Upper lobe of left lung (tissue), 6 donors: Measurements from ENCODE around the gene MCUB. TPM values are rescaled to one million over a fixed set of nuclear protein-coding genes. Genes with fewer than 3 reads are reported as not detected.

Experiments
- ATAC-seq, 2 donors: fragments of 200-7000 bp; cut with Tn5 transposase; one replicate each; pipeline ENCODE4 v1.9.1; 2022; ENCODE audit warnings: mild to moderate bottlenecking in 2 of 2, moderate library complexity in 2 of 2; ENCODE audit not compliant: low FRiP score in 2 of 2
- DNase-seq, 2 donors: peaks; one replicate each; pipeline ENCODE4 v3.0.0-alpha.2; 2019 to 2020
- H3K27ac ChIP-seq, 4 donors: fragments of 200-600 bp; sonication (generic); one replicate each; pipeline ENCODE4 v1.5.1; 2016 to 2019
- H3K27me3 ChIP-seq, 4 donors: fragments of 200-600 bp; sonication (generic); one replicate each; pipeline ENCODE4 v1.5.1; 2017 to 2019
- H3K36me3 ChIP-seq, 4 donors: fragments of 200-600 bp; sonication (generic); one replicate each; pipeline ENCODE4 v1.5.1; 2016 to 2019
- H3K4me1 ChIP-seq, 4 donors: fragments of 200-600 bp; sonication (generic); one replicate each; pipeline ENCODE4 v1.5.1; 2018 to 2019
- H3K4me3 ChIP-seq, 4 donors: fragments of 200-600 bp; sonication (generic); one replicate each; pipeline ENCODE4 v1.5.1; 2017 to 2019; ENCODE audit warnings: mild to moderate bottlenecking in 2 of 4, moderate library complexity in 1 of 4
- H3K9me3 ChIP-seq, 4 donors: fragments of 200-600 bp; sonication (generic); one replicate each; pipeline ENCODE4 v1.5.1; 2018 to 2019
- EP300 ChIP-seq, 4 donors: sonication (generic); formaldehyde crosslinking; IDR thresholded peaks; one replicate each; pipeline ENCODE4 v1.5.1; 2017; ENCODE audit warnings: antibody characterized with exemption in 4 of 4, control low read depth in 2 of 4
- POLR2A ChIP-seq, 4 donors: fragments of 450-650 bp; IDR thresholded peaks; one replicate each; pipeline ENCODE4 v1.5.1; 2016 to 2017; ENCODE audit warnings: antibody characterized with exemption in 4 of 4, mild to moderate bottlenecking in 2 of 4
- POLR2AphosphoS5 ChIP-seq, 2 donors: sonication (generic); formaldehyde crosslinking; IDR thresholded peaks; one replicate each; pipeline ENCODE4 v1.5.1; 2017; ENCODE audit warnings: antibody characterized with exemption in 2 of 2
- WGBS, 2 donors: methylation state at CpG; one replicate each; pipeline ENCODE4 v1.1.5; 2017 to 2018; 5-methylcytosine and 5-hydroxymethylcytosine counted together
- total RNA-seq, 6 donors: library from RNA; depleted of rRNA in 4 of 6; stranded (reverse); fragments of >200 nt in 4 of 6; gene quantifications; one replicate each; pipeline versions ENCODE4 v1.1.0 to v1.2.1, GENCODE V29; 2016 to 2021
- TF ChIP-seq, protein P1 (sequence below), 6 experiments: fragments of 450-650 bp in 4 of 6; fragments of 200-600 bp in 2 of 6; sonication (generic) in 2 of 6; IDR thresholded peaks; one replicate each; pipeline ENCODE4 v1.5.1; 2016 to 2019; ENCODE audit warnings: antibody characterized with exemption in 6 of 6
- donor health status: DM: no; HTN: no; CAD: no; lungs with moderate emphysema.
- donor health status: DM: no; HTN: yes; CAD: no; lungs with severe emphysema.

The MCUB gene
- total RNA-seq, 6 donors from 2014 or later = 8.8 to 37.9 (median 19.4) TPM

DNA sequence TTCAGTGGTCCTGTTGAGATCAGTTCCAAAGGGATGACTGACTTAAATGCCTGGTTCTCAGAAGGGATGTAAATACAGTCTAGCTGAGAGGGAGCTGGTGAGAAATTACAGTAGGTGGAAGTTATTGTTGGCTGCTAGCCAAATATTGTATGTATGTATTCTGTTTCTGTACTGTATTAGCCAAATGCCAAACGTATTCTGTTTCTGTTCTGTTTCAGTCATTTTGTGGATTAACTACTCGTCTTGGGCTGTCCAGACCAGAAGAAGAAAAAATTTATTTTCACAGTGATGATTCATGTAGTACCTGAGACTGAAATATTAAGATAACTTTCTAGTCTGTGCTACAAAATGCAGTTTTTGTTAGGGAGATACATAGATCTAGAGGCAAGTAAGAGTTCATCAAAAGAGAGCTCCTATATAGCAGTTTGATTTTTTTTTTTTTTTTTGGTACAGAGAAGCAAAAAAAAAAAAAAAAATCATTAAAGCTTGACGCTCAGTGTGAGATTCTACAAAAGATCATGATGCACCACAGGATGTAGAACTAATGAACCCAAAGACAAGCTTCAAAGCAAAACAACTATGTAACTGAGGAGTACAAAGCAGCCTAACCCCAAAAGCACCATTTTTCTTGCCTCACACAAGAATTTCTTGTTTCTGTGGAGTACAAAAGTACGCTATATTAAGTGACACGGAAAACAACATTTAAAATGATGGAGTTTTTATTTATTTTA lies 88.4 kb downstream of the MCUB start:
- H3K4me3 ChIP-seq = no peak overlapping the region
- H3K27me3 ChIP-seq = no peaks in the 10 kb centered on the region
- H3K4me1 ChIP-seq = no peaks in the 10 kb centered on the region
- H3K36me3 ChIP-seq = no peaks in the 10 kb centered on the region
- H3K9me3 ChIP-seq = peaks cover 0 to 8% (median 0%) of the 10 kb centered on the region in 4 donors
- DNase-seq (no peak), ATAC-seq (no peak)
- WGBS, 2 donors = 74 to 79% methylated on average over 5 of the region's 5 CpGs
- H3K27ac ChIP-seq = peak overlapping the region in 1 of 4 donors; percentile 7
- TF ChIP-seq, protein P1, sequence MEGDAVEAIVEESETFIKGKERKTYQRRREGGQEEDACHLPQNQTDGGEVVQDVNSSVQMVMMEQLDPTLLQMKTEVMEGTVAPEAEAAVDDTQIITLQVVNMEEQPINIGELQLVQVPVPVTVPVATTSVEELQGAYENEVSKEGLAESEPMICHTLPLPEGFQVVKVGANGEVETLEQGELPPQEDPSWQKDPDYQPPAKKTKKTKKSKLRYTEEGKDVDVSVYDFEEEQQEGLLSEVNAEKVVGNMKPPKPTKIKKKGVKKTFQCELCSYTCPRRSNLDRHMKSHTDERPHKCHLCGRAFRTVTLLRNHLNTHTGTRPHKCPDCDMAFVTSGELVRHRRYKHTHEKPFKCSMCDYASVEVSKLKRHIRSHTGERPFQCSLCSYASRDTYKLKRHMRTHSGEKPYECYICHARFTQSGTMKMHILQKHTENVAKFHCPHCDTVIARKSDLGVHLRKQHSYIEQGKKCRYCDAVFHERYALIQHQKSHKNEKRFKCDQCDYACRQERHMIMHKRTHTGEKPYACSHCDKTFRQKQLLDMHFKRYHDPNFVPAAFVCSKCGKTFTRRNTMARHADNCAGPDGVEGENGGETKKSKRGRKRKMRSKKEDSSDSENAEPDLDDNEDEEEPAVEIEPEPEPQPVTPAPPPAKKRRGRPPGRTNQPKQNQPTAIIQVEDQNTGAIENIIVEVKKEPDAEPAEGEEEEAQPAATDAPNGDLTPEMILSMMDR (IDR thresholded peaks at IDR 0.05) = no peak
- TF ChIP-seq POLR2A (IDR thresholded peaks at IDR 0.05) (no peak), EP300 (IDR thresholded peaks at IDR 0.05) (no peak), POLR2AphosphoS5 (IDR thresholded peaks at IDR 0.05) (no peak)

DNA sequence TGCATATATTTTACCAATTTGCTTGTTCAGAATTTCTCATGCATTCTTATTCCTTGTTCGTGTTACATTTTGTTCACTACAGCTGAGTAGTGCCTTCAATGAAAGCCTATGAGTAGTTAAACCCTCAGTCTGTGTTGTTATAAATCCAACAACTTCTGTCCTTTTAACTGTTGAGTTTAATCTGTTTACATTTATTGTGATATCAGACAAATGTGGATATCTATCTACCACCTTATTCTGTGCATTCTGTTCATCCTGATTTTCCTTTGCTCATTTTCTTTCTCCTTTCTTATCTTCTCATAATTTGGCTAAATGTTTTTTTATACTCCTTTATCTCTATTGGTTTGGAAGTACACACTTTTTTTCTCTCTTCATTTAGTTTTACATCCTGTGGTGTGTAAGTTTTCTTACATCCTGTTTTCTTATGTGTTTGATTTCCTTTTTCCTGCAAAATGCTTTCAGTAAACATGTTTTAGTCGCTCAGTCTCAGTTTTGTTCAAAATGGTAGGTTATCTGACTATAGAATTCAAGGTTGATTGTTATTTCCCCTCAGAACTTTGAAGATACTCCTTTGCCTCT lies 89.0 kb downstream of the MCUB start:
- no peak for DNase-seq
- no peak overlapping the region for H3K4me3 ChIP-seq
- no peaks in the 10 kb centered on the region for H3K36me3 ChIP-seq
- H3K9me3 ChIP-seq = peaks cover 0 to 8% (median 0%) of the 10 kb centered on the region in 4 donors
- H3K27ac ChIP-seq = peak overlapping the region in 1 of 4 donors; percentile 7
- ATAC-seq = no peak
- no peaks in the 10 kb centered on the region for H3K4me1 ChIP-seq
- TF ChIP-seq, protein P1 (IDR thresholded peaks at IDR 0.05) = no peak
- TF ChIP-seq EP300 (IDR thresholded peaks at IDR 0.05) = no peak
- TF ChIP-seq POLR2AphosphoS5 (IDR thresholded peaks at IDR 0.05) = no peak
- TF ChIP-seq POLR2A (IDR thresholded peaks at IDR 0.05) = no peak
- WGBS, 2 donors = 85 to 95% methylated on average over 2 of the region's 2 CpGs
- H3K27me3 ChIP-seq = no peaks in the 10 kb centered on the region

DNA sequence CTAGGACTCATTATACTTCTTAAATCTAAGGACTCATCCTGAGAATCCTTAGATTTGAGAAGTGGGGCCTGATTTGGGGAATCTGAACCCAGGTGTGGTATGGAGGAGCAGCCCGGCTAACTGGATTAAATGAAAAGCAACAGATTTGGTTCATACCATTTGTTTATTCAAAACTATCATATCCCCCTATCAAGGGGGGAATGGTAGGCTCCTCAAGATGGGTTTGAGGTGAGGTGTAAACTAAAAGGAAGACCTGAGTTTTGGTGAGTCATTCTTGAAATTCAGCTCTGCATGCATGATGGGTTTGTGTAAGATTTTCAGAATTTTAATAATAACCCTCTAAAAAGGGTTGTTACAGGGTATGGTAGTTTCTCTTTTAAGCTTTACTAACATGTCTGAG lies 89.8 kb downstream of the MCUB start:
- peaks cover 0 to 8% (median 0%) of the 10 kb centered on the region in 4 donors for H3K9me3 ChIP-seq
- no peak for ATAC-seq
- no peak overlapping the region for H3K27ac ChIP-seq
- no peaks in the 10 kb centered on the region for H3K4me1 ChIP-seq
- DNase-seq = no peak
- H3K27me3 ChIP-seq = no peaks in the 10 kb centered on the region
- TF ChIP-seq POLR2A (IDR thresholded peaks at IDR 0.05) (no peak), POLR2AphosphoS5 (IDR thresholded peaks at IDR 0.05) (no peak), EP300 (IDR thresholded peaks at IDR 0.05) (no peak)
- TF ChIP-seq, protein P1 (IDR thresholded peaks at IDR 0.05) = no peak
- WGBS, 2 donors = 91 to 95% methylated on average over 1 of the region's 1 CpG
- H3K4me3 ChIP-seq = no peak overlapping the region
- H3K36me3 ChIP-seq = no peaks in the 10 kb centered on the region

DNA sequence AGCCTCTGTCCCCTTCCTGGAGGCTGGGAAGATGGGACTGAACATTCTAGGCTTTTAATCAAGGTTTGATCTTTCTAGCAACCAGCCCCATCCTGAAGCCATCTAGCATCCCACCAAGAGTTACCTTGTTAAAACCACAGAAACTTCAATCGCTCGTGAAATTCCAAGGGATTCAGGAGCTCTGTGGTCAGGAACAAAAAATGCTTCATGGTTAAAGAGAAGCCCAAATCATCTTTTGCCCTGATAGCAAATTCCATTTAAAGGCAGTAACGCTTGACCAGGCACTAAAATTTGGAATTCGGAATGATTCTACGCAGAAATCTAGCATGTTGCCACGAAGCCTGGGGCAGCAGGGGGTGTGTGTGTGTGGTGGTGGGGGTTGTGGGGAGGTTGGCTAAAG lies 95.3 kb downstream of the MCUB start:
- H3K9me3 ChIP-seq = peaks cover 0 to 8% (median 0%) of the 10 kb centered on the region in 4 donors
- WGBS, 2 donors = 65 to 73% methylated on average over 5 to 6 of the region's 6 CpGs
- H3K27ac ChIP-seq = no peak overlapping the region
- no peaks in the 10 kb centered on the region for H3K27me3 ChIP-seq
- DNase-seq = no peak
- H3K4me1 ChIP-seq = no peaks in the 10 kb centered on the region
- no peaks in the 10 kb centered on the region for H3K36me3 ChIP-seq
- H3K4me3 ChIP-seq = no peak overlapping the region
- TF ChIP-seq, protein P1 (IDR thresholded peaks at IDR 0.05) = no peak
- TF ChIP-seq POLR2AphosphoS5 (IDR thresholded peaks at IDR 0.05) (no peak), POLR2A (IDR thresholded peaks at IDR 0.05) (no peak), EP300 (IDR thresholded peaks at IDR 0.05) (no peak)
- ATAC-seq = no peak
